Fibroblast of peridontal ligament (primary cell): ENCODE data around the gene ASB16.
A peak's percentile ranks its signal among the peaks of the same experiment; 100 is the strongest.

ENCODE experiments used
- DNase-seq: peaks from one replicate; pipeline ENCODE4 v3.0.0-alpha.2; 2010; ENCODE audit errors: extremely low read depth

ASB16 gene

GRCh38 chr17:44209786-44210341 is 39.4 kb downstream of the ASB16 start:
- DNase-seq = no peak

GRCh38 chr17:44210342-44211192 is 40.1 kb downstream of the ASB16 start:
- peak; percentile 54 for DNase-seq

- DNase-seq = no peak
Measured at GRCh38 chr17:44211281-44212265, 41.1 kb downstream of the ASB16 start.

- DNase-seq = no peak
Measured at GRCh38 chr17:44212507-44213402, 42.3 kb downstream of the ASB16 start.

GRCh38 chr17:44213403-44214229 is 43.1 kb downstream of the ASB16 start:
- DNase-seq = no peak

- DNase-seq = no peak
Measured at GRCh38 chr17:44214230-44214494, 43.7 kb downstream of the ASB16 start.

- no peak for DNase-seq
Measured at GRCh38 chr17:44214896-44215295, 44.4 kb downstream of the ASB16 start.

- no peak for DNase-seq
Measured at GRCh38 chr17:44216173-44216572, 45.7 kb downstream of the ASB16 start.

GRCh38 chr17:44216694-44217093 is 46.2 kb downstream of the ASB16 start:
- no peak for DNase-seq

GRCh38 chr17:44217738-44218343 is 47.3 kb downstream of the ASB16 start:
- DNase-seq = no peak

- peak; percentile 85 for DNase-seq
Measured at GRCh38 chr17:44218344-44219107, 48.0 kb downstream of the ASB16 start.

GRCh38 chr17:44219108-44219615 is 48.7 kb downstream of the ASB16 start:
- DNase-seq = peak; percentile 53

- DNase-seq = peak; percentile 35
Measured at GRCh38 chr17:44219616-44220212, 49.2 kb downstream of the ASB16 start, which contains the start of gene UBTF. Gene UBTF, minus strand, starts transcription at chr17:44219675. Its CDS starts 1,446 bp downstream, at chr17:44218229.

GRCh38 chr17:44220213-44221083 is 49.9 kb downstream of the ASB16 start:
- DNase-seq = peak; percentile 45

GRCh38 chr17:44221084-44221861 is 50.8 kb downstream of the ASB16 start:
- peak; percentile 75 for DNase-seq

GRCh38 chr17:44221862-44222111 is 51.3 kb downstream of the ASB16 start:
- no peak for DNase-seq
